ENCODE results near the gene BRD1. TPM values are rescaled to one million over a fixed set of nuclear protein-coding genes. Genes with fewer than 3 reads are reported as not detected.
A peak's percentile ranks its signal among the peaks of the same experiment; 100 is the strongest.

The BRD1 gene
- polyA plus RNA-seq, 3 donors, result 0.61 to 13.8 (median 0.86) TPM

GRCh38 chr22:49754696-49755630 lies 72.7 kb downstream of the BRD1 start:
- Histone ChIP-seq H4K20me1 (ENCODE audit: insufficient read depth, low read length) (no peaks in the 10 kb centered on the region), H3K9ac (ENCODE audit: insufficient read depth, low read length, poor library complexity, severe bottlenecking) (no peak overlapping the region), H3K27ac (ENCODE audit: low read depth in 1 of 2, low read length in 2 of 2) (no peak overlapping the region), H3K9me3 (replicated peaks in 1 of 2; ENCODE audit: control insufficient read depth in 1 of 2, insufficient read depth in 1 of 2, low read length in 2 of 2) (no peaks in the 10 kb centered on the region), H3K36me3 (replicated peaks in 1 of 2; ENCODE audit: control insufficient read depth in 1 of 2, insufficient read depth in 2 of 2, low read length in 2 of 2) (no peaks in the 10 kb centered on the region), H3K4me3 (replicated peaks in 1 of 3; ENCODE audit: low read depth in 2 of 3, low read length in 3 of 3) (no peak overlapping the region), H3K4me2 (replicated peaks; ENCODE audit: extremely low read depth, low read length, poor library complexity, severe bottlenecking) (no peak overlapping the region), H3K27me3 (ENCODE audit: control insufficient read depth in 2 of 2, insufficient read depth in 2 of 2, low read length in 2 of 2) (no peaks in the 10 kb centered on the region), H3K79me2 (ENCODE audit: insufficient read depth, low read length) (no peaks in the 10 kb centered on the region), H3K4me1 (ENCODE audit: control insufficient read depth in 1 of 2, insufficient read depth in 2 of 2, low read length in 2 of 2) (no peaks in the 10 kb centered on the region), H2AFZ (ENCODE audit: insufficient read depth, low read depth, low read length, poor library complexity, severe bottlenecking) (no peak overlapping the region)
- no peak for TF ChIP-seq CTCF (IDR thresholded peaks at IDR 0.05)
- over 99% methylated on average over 14 of the region's 25 CpGs for WGBS (ENCODE audit: insufficient coverage)
- intact Hi-C loops (cut with micrococcal nuclease), result no loop called here
- Mint-ChIP-seq H3K4me3 (no peak overlapping the region), H3K27me3 (ENCODE audit: low read depth in 3 of 3) (peaks cover 0 to 4% (median 2%) of the 10 kb centered on the region in 3 donors), H3K9me3 (peaks cover 0 to 9% (median 1%) of the 10 kb centered on the region in 7 donors), H3K36me3 (no peaks in the 10 kb centered on the region), H3K4me1 (no peaks in the 10 kb centered on the region), H3K27ac (no peak overlapping the region)
- DNase-seq, result no peak

- no peaks in the 10 kb centered on the region for H3K4me1 ChIP-seq (ENCODE audit: control insufficient read depth in 1 of 2, insufficient read depth in 2 of 2, low read length in 2 of 2)
- H3K4me2 ChIP-seq (replicated peaks; ENCODE audit: extremely low read depth, low read length, poor library complexity, severe bottlenecking), result no peak overlapping the region
- Mint-ChIP-seq H3K9me3 (peaks cover 0 to 9% (median 1%) of the 10 kb centered on the region in 7 donors), H3K27ac (peak overlapping the region in 1 of 7 donors; percentile 68), H3K27me3 (ENCODE audit: low read depth in 3 of 3) (peaks cover 0 to 4% (median 2%) of the 10 kb centered on the region in 3 donors), H3K4me3 (no peak overlapping the region), H3K36me3 (no peaks in the 10 kb centered on the region), H3K4me1 (no peaks in the 10 kb centered on the region)
- H4K20me1 ChIP-seq (ENCODE audit: insufficient read depth, low read length), result no peaks in the 10 kb centered on the region
- H3K27ac ChIP-seq (ENCODE audit: low read depth in 1 of 2, low read length in 2 of 2), result no peak overlapping the region
- intact Hi-C loops (cut with micrococcal nuclease), result no loop called here
- no peak overlapping the region for H2AFZ ChIP-seq (ENCODE audit: insufficient read depth, low read depth, low read length, poor library complexity, severe bottlenecking)
- 98% methylated on average over 13 of the region's 20 CpGs for WGBS (ENCODE audit: insufficient coverage)
- no peak overlapping the region for H3K9ac ChIP-seq (ENCODE audit: insufficient read depth, low read length, poor library complexity, severe bottlenecking)
- no peak for DNase-seq
- no peaks in the 10 kb centered on the region for H3K27me3 ChIP-seq (ENCODE audit: control insufficient read depth in 2 of 2, insufficient read depth in 2 of 2, low read length in 2 of 2)
- no peaks in the 10 kb centered on the region for H3K36me3 ChIP-seq (replicated peaks in 1 of 2; ENCODE audit: control insufficient read depth in 1 of 2, insufficient read depth in 2 of 2, low read length in 2 of 2)
- H3K4me3 ChIP-seq (replicated peaks in 1 of 3; ENCODE audit: low read depth in 2 of 3, low read length in 3 of 3), result no peak overlapping the region
- H3K9me3 ChIP-seq (replicated peaks in 1 of 2; ENCODE audit: control insufficient read depth in 1 of 2, insufficient read depth in 1 of 2, low read length in 2 of 2), result peaks cover 0 to 3% of the 10 kb centered on the region in 2 donors
- no peaks in the 10 kb centered on the region for H3K79me2 ChIP-seq (ENCODE audit: insufficient read depth, low read length)
- TF ChIP-seq CTCF (IDR thresholded peaks at IDR 0.05), result no peak
These were observed 73.5 kb downstream of the BRD1 start for GRCh38 chr22:49753961-49754695.

Measured in CD14-positive monocyte (primary cell).